HG03045 (cell line): ENCODE results near the gene NEK11.

Source experiments
- ATAC-seq: cut with Tn5 transposase; IDR thresholded peaks from one replicate; pipeline ENCODE4 v1.9.1; 2021; ENCODE audit warnings: mild to moderate bottlenecking, moderate library complexity; ENCODE audit not compliant: unreplicated experiment

Gene NEK11

GRCh38 chr3:131125684-131126083 is 99.0 kb downstream of the NEK11 start:
- ATAC-seq = no peak

GRCh38 chr3:131140891-131141290 is 114.2 kb downstream of the NEK11 start:
- ATAC-seq = no peak

- no peak for ATAC-seq
Observed at GRCh38 chr3:131141770-131142169, 115.1 kb downstream of the NEK11 start.

GRCh38 chr3:131142580-131142979 is 115.9 kb downstream of the NEK11 start:
- no peak for ATAC-seq

GRCh38 chr3:131143802-131144201 is 117.1 kb downstream of the NEK11 start:
- no peak for ATAC-seq

GRCh38 chr3:131147534-131147933 is 120.9 kb downstream of the NEK11 start:
- ATAC-seq = no peak

GRCh38 chr3:131158434-131158833 is 131.8 kb downstream of the NEK11 start:
- ATAC-seq = no peak

GRCh38 chr3:131162516-131162915 is 135.8 kb downstream of the NEK11 start:
- ATAC-seq = no peak

GRCh38 chr3:131167867-131168266 is 141.2 kb downstream of the NEK11 start:
- no peak for ATAC-seq

GRCh38 chr3:131169331-131169730 is 142.7 kb downstream of the NEK11 start:
- no peak for ATAC-seq

GRCh38 chr3:131172502-131173200 is 146.0 kb downstream of the NEK11 start:
- ATAC-seq = no peak

GRCh38 chr3:131174752-131175151 is 148.1 kb downstream of the NEK11 start:
- no peak for ATAC-seq

- ATAC-seq = no peak
Observed at GRCh38 chr3:131178710-131179375, 152.2 kb downstream of the NEK11 start.

GRCh38 chr3:131192701-131193100 is 166.0 kb downstream of the NEK11 start:
- ATAC-seq = no peak

- no peak for ATAC-seq
Observed at GRCh38 chr3:131193641-131194238, 167.1 kb downstream of the NEK11 start.

- no peak for ATAC-seq
Observed at GRCh38 chr3:131194816-131195215, 168.1 kb downstream of the NEK11 start.

- ATAC-seq = no peak
Observed at GRCh38 chr3:131200636-131201199, 174.0 kb downstream of the NEK11 start.

- no peak for ATAC-seq
Observed at GRCh38 chr3:131216330-131216729, 189.7 kb downstream of the NEK11 start.

- ATAC-seq = no peak
Observed at GRCh38 chr3:131216801-131217200, 190.1 kb downstream of the NEK11 start.

GRCh38 chr3:131217296-131217741 is 190.6 kb downstream of the NEK11 start:
- ATAC-seq = no peak

GRCh38 chr3:131218196-131218595 is 191.5 kb downstream of the NEK11 start:
- no peak for ATAC-seq

GRCh38 chr3:131221731-131222130 is 195.1 kb downstream of the NEK11 start:
- no peak for ATAC-seq
